HEK293 (cell line): ENCODE measurements around the gene ZNF221.

Experiments used
- EGR2 ChIP-seq: fragments of 450-650 bp; formaldehyde crosslinking; IDR thresholded peaks from 2 replicates; pipeline ENCODE4 v1.5.1; 2016; ENCODE audit warnings: low read depth, missing biosample characterization, missing genetic modification characterization
- INSM2 ChIP-seq: fragments of 450-650 bp; formaldehyde crosslinking; IDR thresholded peaks from 2 replicates; pipeline ENCODE4 v1.5.1; 2016; ENCODE audit warnings: missing biosample characterization, missing genetic modification characterization
- KLF16 ChIP-seq: fragments of 450-650 bp; formaldehyde crosslinking; IDR thresholded peaks from 2 replicates; pipeline ENCODE4 v1.5.1; 2017; ENCODE audit warnings: missing biosample characterization, missing genetic modification characterization
- MYNN ChIP-seq: fragments of 450-650 bp; formaldehyde crosslinking; IDR thresholded peaks from 2 replicates; pipeline ENCODE4 v1.5.1; 2016; ENCODE audit warnings: missing biosample characterization, missing genetic modification characterization, borderline replicate concordance
- PRDM2 ChIP-seq: fragments of 450-650 bp; formaldehyde crosslinking; IDR thresholded peaks from 2 replicates; pipeline ENCODE4 v1.5.1; 2016; ENCODE audit warnings: missing biosample characterization, missing genetic modification characterization, borderline replicate concordance
- REST ChIP-seq: fragments of 450-650 bp; formaldehyde crosslinking; IDR thresholded peaks from 2 replicates; pipeline ENCODE4 v1.5.1; 2016; ENCODE audit warnings: missing biosample characterization, missing genetic modification characterization
- WT1 ChIP-seq: fragments of 450-650 bp; formaldehyde crosslinking; IDR thresholded peaks from 2 replicates; pipeline ENCODE4 v1.5.1; 2016; ENCODE audit warnings: missing biosample characterization, missing genetic modification characterization
- ZIC2 ChIP-seq: fragments of 450-650 bp; formaldehyde crosslinking; IDR thresholded peaks from 2 replicates; pipeline ENCODE4 v1.5.1; 2016; ENCODE audit warnings: missing biosample characterization, missing genetic modification characterization
- ZNF133 ChIP-seq: fragments of 450-650 bp; formaldehyde crosslinking; IDR thresholded peaks from 2 replicates; pipeline ENCODE4 v1.5.1; 2016; ENCODE audit warnings: missing biosample characterization, missing genetic modification characterization
- ZNF169 ChIP-seq: fragments of 450-650 bp; formaldehyde crosslinking; IDR thresholded peaks from 2 replicates; pipeline ENCODE4 v1.5.1; 2016; ENCODE audit warnings: missing biosample characterization, missing genetic modification characterization
- ZNF292 ChIP-seq: fragments of 450-650 bp; formaldehyde crosslinking; IDR thresholded peaks from 2 replicates; pipeline ENCODE4 v1.5.1; 2016; ENCODE audit warnings: low read depth, missing biosample characterization, missing genetic modification characterization, borderline replicate concordance
- ZNF391 ChIP-seq: fragments of 450-650 bp; formaldehyde crosslinking; IDR thresholded peaks from 2 replicates; pipeline ENCODE4 v1.5.1; 2016; ENCODE audit warnings: low read depth, missing biosample characterization, missing genetic modification characterization, borderline replicate concordance
- ZNF404 ChIP-seq: fragments of 450-650 bp; formaldehyde crosslinking; IDR thresholded peaks from 2 replicates; pipeline ENCODE4 v1.5.1; 2017; ENCODE audit warnings: missing biosample characterization, missing genetic modification characterization
- ZNF530 ChIP-seq: fragments of 450-650 bp; formaldehyde crosslinking; IDR thresholded peaks from 2 replicates; pipeline ENCODE4 v1.5.1; 2016; ENCODE audit warnings: low read depth, missing biosample characterization, missing genetic modification characterization
- ZNF596 ChIP-seq: fragments of 450-650 bp; IDR thresholded peaks from 2 replicates; pipeline ENCODE4 v1.5.0; 2018; ENCODE audit warnings: missing biosample characterization, mild to moderate bottlenecking, missing genetic modification characterization, moderate library complexity
- ZNF623 ChIP-seq: fragments of 450-650 bp; formaldehyde crosslinking; IDR thresholded peaks from 2 replicates; pipeline ENCODE4 v1.5.1; 2016; ENCODE audit warnings: missing biosample characterization, missing genetic modification characterization
- ZNF660 ChIP-seq: fragments of 450-650 bp; IDR thresholded peaks from 2 replicates; pipeline ENCODE4 v1.5.1; 2018; ENCODE audit warnings: missing biosample characterization, mild to moderate bottlenecking, missing genetic modification characterization
- ZNF664 ChIP-seq: fragments of 450-650 bp; formaldehyde crosslinking; IDR thresholded peaks from 2 replicates; pipeline ENCODE4 v1.5.1; 2016; ENCODE audit warnings: missing biosample characterization, missing genetic modification characterization
- ZNF692 ChIP-seq: fragments of 450-650 bp; formaldehyde crosslinking; IDR thresholded peaks from 2 replicates; pipeline ENCODE4 v1.5.1; 2016; ENCODE audit warnings: missing biosample characterization, missing genetic modification characterization
- ZSCAN4 ChIP-seq: fragments of 450-650 bp; formaldehyde crosslinking; IDR thresholded peaks from 2 replicates; pipeline ENCODE4 v1.5.1; 2017; ENCODE audit warnings: missing biosample characterization, missing genetic modification characterization

ZNF221 gene

GRCh38 chr19:43901395-43902390 is 49.3 kb upstream of the ZNF221 start (continued):
- TF ChIP-seq ZNF660 (peak; percentile 85), ZIC2 (tag by site-specific recombination) (no peak), ZNF692 (peak; percentile 83), WT1 (tag by site-specific recombination) (no peak; the same call in 1 of the 2 replicates), KLF16 (tag by site-specific recombination) (peak; percentile 85), ZNF530 (tag by site-specific recombination) (peak; percentile 60; the same call in 1 of the 2 replicates), REST (tag by site-specific recombination) (no peak; the same call in none of the 2 replicates), ZNF623 (tag by site-specific recombination) (peak; percentile 40; the same call in 1 of the 2 replicates), ZNF391 (tag by site-specific recombination) (peak; percentile 87; the same call in 1 of the 2 replicates), MYNN (peak; percentile 76; the same call in 1 of the 2 replicates), ZNF292 (no peak), PRDM2 (peak; percentile 27; the same call in 1 of the 2 replicates), ZNF596 (tag by site-specific recombination) (no peak), INSM2 (tag by site-specific recombination) (peak; percentile 51), ZNF169 (tag by site-specific recombination) (peak; percentile 92), ZNF664 (peak; percentile 23; the same call in 1 of the 2 replicates), ZNF133 (tag by site-specific recombination) (peak; percentile 74), EGR2 (tag by site-specific recombination) (no peak), ZNF404 (tag by site-specific recombination) (no peak), ZSCAN4 (peak; percentile 99)
